Left lung (tissue), 10 donors: ENCODE results near the gene TRMT10B. TPM values are rescaled to one million over a fixed set of nuclear protein-coding genes. Genes with fewer than 3 reads are reported as not detected.
"Not testable (repeated sequence)": the region's sequence is repeated elsewhere in the genome, so short reads cannot be mapped to it uniquely, and the experiment has no call there.

ENCODE experiments used
- ATAC-seq: fragments of 200-7000 bp; cut with Tn5 transposase; one replicate; pipeline ENCODE4 v1.9.1; 2020; ENCODE audit warnings: moderate library complexity
- DNase-seq, 4 donors: peaks; one replicate each; pipeline ENCODE4 v3.0.0-alpha.2; 2013 to 2020
- H3K27ac ChIP-seq, 2 donors: fragments of 200-600 bp; sonication (generic) in 1 of 2; one replicate each; pipeline versions ENCODE4 v1.5.0 to v1.8.0; 2020 to 2021
- H3K27me3 ChIP-seq, 2 donors: fragments of 200-600 bp; sonication (generic) in 1 of 2; one replicate each; pipeline versions ENCODE4 v1.5.0 to v1.8.0; 2020 to 2021
- H3K36me3 ChIP-seq, 2 donors: fragments of 200-600 bp; sonication (generic) in 1 of 2; one replicate each; pipeline versions ENCODE4 v1.5.0 to v1.8.0; 2020 to 2021
- H3K4me1 ChIP-seq, 2 donors: fragments of 200-600 bp; one replicate each; pipeline ENCODE4 v1.8.0; 2021
- H3K4me3 ChIP-seq, 2 donors: fragments of 200-600 bp; sonication (generic) in 1 of 2; one replicate each; pipeline versions ENCODE4 v1.5.0 to v1.8.0; 2020 to 2021; ENCODE audit warnings: mild to moderate bottlenecking in 1 of 2
- H3K9me3 ChIP-seq, 2 donors: fragments of 200-600 bp; sonication (generic) in 1 of 2; one replicate each; pipeline versions ENCODE4 v1.5.0 to v1.8.0; 2020 to 2021
- CTCF ChIP-seq, 2 donors: fragments of 200-600 bp; sonication (generic) in 1 of 2; IDR thresholded peaks; one replicate each; pipeline versions ENCODE4 v1.5.0 to v1.8.0; 2021; ENCODE audit warnings: antibody characterized with exemption in 2 of 2
- intact Hi-C, 2 donors: fragments of 100-400 bp; cut with DNase I; formaldehyde crosslinking; loops; one replicate each; pipeline versions ENCODE4 v1.11.2 to v1.14.2; 2022
- polyA plus RNA-seq, 6 donors: library from polyadenylated mRNA; unstranded; fragments of 120-200 nt; gene quantifications; one replicate each; pipeline ENCODE4 v1.2.1, GENCODE V29; 2013; ENCODE audit not compliant: insufficient read length in 6 of 6
- total RNA-seq, 2 donors: library from RNA; stranded (reverse); fragmentation: NEBNext Ultra II Directional; extraction: Animal tissue kit (Norgen Biotek cat#: 25700); gene quantifications; one replicate each; pipeline ENCODE4 v1.2.1, GENCODE V29; 2021
- donor health status: DM: no; HTN: yes; CAD: no.
- donor health status: DM: no; HTN: no; CAD: no.

Gene TRMT10B
- total and polyA plus RNA-seq, 8 donors = 5.8 to 32.2 (median 26.2) TPM

- H3K4me1 ChIP-seq = peaks cover 0 to 10% of the 10 kb centered on the region in 2 donors
- H3K27me3 ChIP-seq = no peaks in the 10 kb centered on the region
- intact Hi-C loops = no loop called here
- TF ChIP-seq CTCF (IDR thresholded peaks at IDR 0.05) = no peak
- DNase-seq (no peak), ATAC-seq (no peak)
- H3K9me3 ChIP-seq = no peaks in the 10 kb centered on the region
- no peaks in the 10 kb centered on the region for H3K36me3 ChIP-seq
- H3K27ac ChIP-seq = peak overlapping the region in 1 of 2 donors; percentile 39
- H3K4me3 ChIP-seq = no peak overlapping the region
Observed at GRCh38 chr9:37811906-37812476, 58.4 kb downstream of the TRMT10B start.

- Histone ChIP-seq H3K4me1 (peaks cover 0 to 9% of the 10 kb centered on the region in 2 donors), H3K27ac (peak overlapping the region in 1 of 2 donors; percentile 39), H3K4me3 (no peak overlapping the region), H3K27me3 (no peaks in the 10 kb centered on the region), H3K36me3 (no peaks in the 10 kb centered on the region), H3K9me3 (no peaks in the 10 kb centered on the region)
- no peak for ATAC-seq
- DNase-seq = no peak
- TF ChIP-seq CTCF (IDR thresholded peaks at IDR 0.05) = no peak
- intact Hi-C loops = no loop called here
Observed at GRCh38 chr9:37812773-37813379, 59.3 kb downstream of the TRMT10B start.

GRCh38 chr9:37818849-37819248, 65.2 kb downstream of the TRMT10B start:
- Histone ChIP-seq H3K27ac (no peak overlapping the region), H3K4me3 (no peak overlapping the region), H3K36me3 (peaks cover 0 to 40% of the 10 kb centered on the region in 2 donors), H3K9me3 (no peaks in the 10 kb centered on the region), H3K27me3 (no peaks in the 10 kb centered on the region), H3K4me1 (no peaks in the 10 kb centered on the region)
- ATAC-seq (no peak), DNase-seq (no peak)
- TF ChIP-seq CTCF (IDR thresholded peaks at IDR 0.05) = no peak
- intact Hi-C loops = no loop called here

- no peak overlapping the region for H3K27ac ChIP-seq
- intact Hi-C loops = no loop called here
- no peaks in the 10 kb centered on the region for H3K4me1 ChIP-seq
- H3K9me3 ChIP-seq = no peaks in the 10 kb centered on the region
- no peaks in the 10 kb centered on the region for H3K27me3 ChIP-seq
- no peak overlapping the region for H3K4me3 ChIP-seq
- ATAC-seq (no peak), DNase-seq (no peak)
- TF ChIP-seq CTCF (IDR thresholded peaks at IDR 0.05) = no peak
- H3K36me3 ChIP-seq = peaks cover 0 to 44% of the 10 kb centered on the region in 2 donors
Observed at GRCh38 chr9:37820142-37820541, 66.5 kb downstream of the TRMT10B start.

GRCh38 chr9:37825174-37825573, 71.6 kb downstream of the TRMT10B start:
- H3K9me3 ChIP-seq, ATAC-seq, intact Hi-C loops, H3K27me3 ChIP-seq, H3K4me3 ChIP-seq, H3K27ac ChIP-seq, DNase-seq, H3K4me1 ChIP-seq: not testable (repeated sequence)
- peaks cover 0 to 67% of the 10 kb centered on the region in 2 donors for H3K36me3 ChIP-seq
